ENCODE data around the gene RIMS1.

The RIMS1 gene

GRCh38 chr6:72290620-72291019 is 404.3 kb downstream of the RIMS1 start:
- no peak for TF ChIP-seq CTCF (conservative IDR thresholded peaks at IDR 0.05; ENCODE audit: low read depth)
- ChIA-PET POLR2A (ENCODE audit: low non-redundant PET) (no interaction called here), CTCF (interaction anchor here (0.5 to 0.8 kb wide), 2 partner anchors 42 to 104 kb away, joined by 3 to 7 read pairs; no protein-coding TSS in a partner anchor)
- H3K27ac ChIP-seq, result no peak overlapping the region
- no peak for DNase-seq (ENCODE audit: low spot score)

- no peak for TF ChIP-seq CTCF (conservative IDR thresholded peaks at IDR 0.05; ENCODE audit: low read depth)
- H3K27ac ChIP-seq, result no peak overlapping the region
- no peak for DNase-seq (ENCODE audit: low spot score)
- ChIA-PET CTCF (no interaction called here), POLR2A (ENCODE audit: low non-redundant PET) (no interaction called here)
Observed at GRCh38 chr6:72296375-72296774, 410.0 kb downstream of the RIMS1 start.

GRCh38 chr6:72305971-72306370 is 419.6 kb downstream of the RIMS1 start:
- ChIA-PET CTCF (no interaction called here), POLR2A (ENCODE audit: low non-redundant PET) (no interaction called here)
- no peak for TF ChIP-seq CTCF (conservative IDR thresholded peaks at IDR 0.05; ENCODE audit: low read depth)
- H3K27ac ChIP-seq, result no peak overlapping the region
- no peak for DNase-seq (ENCODE audit: low spot score)

- ChIA-PET POLR2A (ENCODE audit: low non-redundant PET) (no interaction called here), CTCF (no interaction called here)
- DNase-seq (ENCODE audit: low spot score), result no peak
- TF ChIP-seq CTCF (conservative IDR thresholded peaks at IDR 0.05; ENCODE audit: low read depth), result no peak
- H3K27ac ChIP-seq, result no peak overlapping the region
Observed at GRCh38 chr6:72316675-72317380, 430.5 kb downstream of the RIMS1 start.

GRCh38 chr6:72321788-72322187 is 435.4 kb downstream of the RIMS1 start:
- CTCF ChIA-PET, result no interaction called here
- H3K27ac ChIP-seq, result no peak overlapping the region
- POLR2A ChIA-PET (ENCODE audit: low non-redundant PET), result no interaction called here
- TF ChIP-seq CTCF (conservative IDR thresholded peaks at IDR 0.05; ENCODE audit: low read depth), result no peak
- peak; percentile 1 for DNase-seq (ENCODE audit: low spot score)

- TF ChIP-seq CTCF (conservative IDR thresholded peaks at IDR 0.05; ENCODE audit: low read depth), result no peak
- ChIA-PET POLR2A (ENCODE audit: low non-redundant PET) (no interaction called here), CTCF (interaction anchor here (0.6 kb wide), 1 partner anchor 528 kb away, joined by 3 read pairs; no protein-coding TSS in a partner anchor)
- H3K27ac ChIP-seq, result no peak overlapping the region
- no peak for DNase-seq (ENCODE audit: low spot score)
Observed at GRCh38 chr6:72322771-72323170, 436.4 kb downstream of the RIMS1 start.

Measured in RWPE1 (cell line).